Lung (tissue), 12 donors: Measurements from ENCODE around the gene ENPP1. TPM values are rescaled to one million over a fixed set of nuclear protein-coding genes. Genes with fewer than 3 reads are reported as not detected.
"Not testable (repeated sequence)": the region's sequence is repeated elsewhere in the genome, so short reads cannot be mapped to it uniquely, and the experiment has no call there.

Experiments
- ATAC-seq: fragments of 200-7000 bp; cut with Tn5 transposase; one replicate; pipeline ENCODE4 v1.9.1; 2020; ENCODE audit warnings: moderate number of reproducible peaks; ENCODE audit not compliant: insufficient read depth, low FRiP score
- DNase-seq, 3 donors: peaks; one replicate each; pipeline ENCODE4 v3.0.0-alpha.2; 2013 to 2017
- H3K27ac ChIP-seq, 2 donors: one replicate each; pipeline ENCODE4 v1.5.1; 2013; ENCODE audit warnings: mild to moderate bottlenecking in 2 of 2, moderate library complexity in 2 of 2, control low read depth in 1 of 2, inconsistent platforms in 1 of 2, low read depth in 1 of 2, low read length in 1 of 2
- H3K27me3 ChIP-seq, 3 donors: one replicate each; pipeline ENCODE4 v1.5.1; 2013; ENCODE audit warnings: low read length in 2 of 3; ENCODE audit not compliant: control insufficient read depth in 3 of 3, insufficient read depth in 3 of 3
- H3K36me3 ChIP-seq, 4 donors: one replicate each; pipeline ENCODE4 v1.5.1; 2013; ENCODE audit warnings: low read length in 4 of 4, mild to moderate bottlenecking in 1 of 4, moderate library complexity in 1 of 4; ENCODE audit not compliant: control insufficient read depth in 4 of 4, insufficient read depth in 4 of 4
- H3K4me1 ChIP-seq, 5 donors: one replicate each; pipeline ENCODE4 v1.5.1; 2013; ENCODE audit warnings: low read length in 5 of 5, mild to moderate bottlenecking in 2 of 5, moderate library complexity in 1 of 5; ENCODE audit not compliant: control insufficient read depth in 5 of 5, insufficient read depth in 5 of 5
- H3K4me3 ChIP-seq: one replicate; pipeline ENCODE4 v1.5.1; 2013; ENCODE audit warnings: mild to moderate bottlenecking, control low read depth, moderate library complexity
- H3K9ac ChIP-seq, 2 donors: one replicate each; pipeline ENCODE4 v1.5.1; 2013; ENCODE audit warnings: low read length in 2 of 2, control low read depth in 1 of 2; ENCODE audit not compliant: insufficient read depth in 1 of 2
- H3K9me3 ChIP-seq, 4 donors: one replicate each; pipeline ENCODE4 v1.5.1; 2013; ENCODE audit warnings: low read length in 3 of 4, mild to moderate bottlenecking in 1 of 4, moderate library complexity in 1 of 4; ENCODE audit not compliant: control insufficient read depth in 4 of 4, insufficient read depth in 3 of 4
- WGBS, 2 donors: extraction: QIAGEN DNeasy Blood & Tissue Kit; methylation state at CpG; one replicate each; pipeline ENCODE4 v1.1.7; 2013; 5-methylcytosine and 5-hydroxymethylcytosine counted together
- polyA plus RNA-seq, 2 donors: library from polyadenylated mRNA; stranded (reverse); fragments of 200-250 nt; gene quantifications; one replicate each; pipeline ENCODE4 v1.2.1, GENCODE V29; 2013
- total RNA-seq, 2 donors: library from RNA; depleted of rRNA in 1 of 2; stranded (reverse); fragments of >200 nt in 1 of 2; gene quantifications; one replicate each; pipeline ENCODE4 v1.2.1, GENCODE V29; 2014 to 2021
- TF ChIP-seq, protein P1 (sequence below): IDR thresholded peaks from 2 replicates; pipeline ENCODE4 v1.5.1; 2012; ENCODE audit warnings: mild to moderate bottlenecking; ENCODE audit errors: control extremely low read depth, extremely low read depth
- donor health status: control.
- donor health status: control.
- donor health status: Bipolar disorder and iron deficiency.
- donor health status: healthy.
- donor health status: DM: yes; HTN: yes; CAD: no.

The ENPP1 gene
- total and polyA plus RNA-seq, 4 donors = 0.21 to 7.3 (median 0.82) TPM

DNA sequence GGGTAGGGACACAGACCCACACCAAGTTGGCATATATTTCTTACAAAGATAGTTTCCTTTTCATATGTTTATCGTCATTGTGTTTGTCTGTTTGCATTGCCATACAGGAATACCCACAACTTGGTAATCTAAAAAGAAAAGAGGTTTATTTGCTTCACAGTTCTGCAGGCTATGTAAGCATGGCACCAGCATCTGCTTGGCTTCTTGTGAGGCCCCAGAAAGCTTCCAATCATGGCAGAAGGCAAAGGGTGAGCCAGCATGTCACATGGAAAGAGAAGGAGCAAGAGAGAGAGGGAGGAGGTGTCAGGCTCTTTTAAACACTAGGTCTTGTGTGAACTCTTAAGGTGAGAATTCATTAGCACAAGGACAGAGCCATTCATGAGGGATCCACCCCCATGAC lies 90.9 kb downstream of the ENPP1 start:
- Histone ChIP-seq H3K9ac (no peak overlapping the region), H3K36me3 (no peaks in the 10 kb centered on the region), H3K9me3 (peaks cover 0 to 7% (median 1%) of the 10 kb centered on the region in 4 donors), H3K27ac (no peak overlapping the region), H3K27me3 (no peaks in the 10 kb centered on the region), H3K4me3 (no peak overlapping the region), H3K4me1 (no peaks in the 10 kb centered on the region)
- TF ChIP-seq, protein P1, sequence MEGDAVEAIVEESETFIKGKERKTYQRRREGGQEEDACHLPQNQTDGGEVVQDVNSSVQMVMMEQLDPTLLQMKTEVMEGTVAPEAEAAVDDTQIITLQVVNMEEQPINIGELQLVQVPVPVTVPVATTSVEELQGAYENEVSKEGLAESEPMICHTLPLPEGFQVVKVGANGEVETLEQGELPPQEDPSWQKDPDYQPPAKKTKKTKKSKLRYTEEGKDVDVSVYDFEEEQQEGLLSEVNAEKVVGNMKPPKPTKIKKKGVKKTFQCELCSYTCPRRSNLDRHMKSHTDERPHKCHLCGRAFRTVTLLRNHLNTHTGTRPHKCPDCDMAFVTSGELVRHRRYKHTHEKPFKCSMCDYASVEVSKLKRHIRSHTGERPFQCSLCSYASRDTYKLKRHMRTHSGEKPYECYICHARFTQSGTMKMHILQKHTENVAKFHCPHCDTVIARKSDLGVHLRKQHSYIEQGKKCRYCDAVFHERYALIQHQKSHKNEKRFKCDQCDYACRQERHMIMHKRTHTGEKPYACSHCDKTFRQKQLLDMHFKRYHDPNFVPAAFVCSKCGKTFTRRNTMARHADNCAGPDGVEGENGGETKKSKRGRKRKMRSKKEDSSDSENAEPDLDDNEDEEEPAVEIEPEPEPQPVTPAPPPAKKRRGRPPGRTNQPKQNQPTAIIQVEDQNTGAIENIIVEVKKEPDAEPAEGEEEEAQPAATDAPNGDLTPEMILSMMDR = no peak
- no peak for DNase-seq
- ATAC-seq = no peak
- 84 to 100% methylated on average over 1 of the region's 1 CpG for WGBS, 2 donors

DNA sequence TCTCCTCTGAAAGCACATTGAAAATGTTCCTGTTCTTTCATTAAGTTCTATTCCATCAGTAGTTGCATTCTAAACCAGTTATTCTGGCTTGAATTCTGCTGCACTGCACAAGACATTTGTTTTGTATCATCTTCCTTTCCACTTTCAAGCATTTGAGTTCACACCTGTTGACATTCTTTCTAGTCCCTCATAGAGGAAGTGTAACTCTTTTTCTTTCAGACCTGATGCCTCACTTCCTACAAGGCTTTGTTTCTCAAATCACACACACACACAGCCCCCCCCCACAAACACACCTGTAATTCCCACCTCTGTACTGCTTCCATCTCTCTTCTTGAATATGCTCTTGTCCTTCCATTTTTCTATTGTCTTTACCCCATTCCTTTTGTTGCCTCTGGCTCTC lies 92.4 kb downstream of the ENPP1 start:
- Histone ChIP-seq H3K9ac (no peak overlapping the region), H3K4me1 (no peaks in the 10 kb centered on the region), H3K27ac (no peak overlapping the region), H3K36me3 (no peaks in the 10 kb centered on the region), H3K9me3 (peaks cover 0 to 7% (median 1%) of the 10 kb centered on the region in 4 donors), H3K4me3 (no peak overlapping the region), H3K27me3 (no peaks in the 10 kb centered on the region)
- no peak for DNase-seq
- TF ChIP-seq, protein P1 = no peak
- no peak for ATAC-seq

DNA sequence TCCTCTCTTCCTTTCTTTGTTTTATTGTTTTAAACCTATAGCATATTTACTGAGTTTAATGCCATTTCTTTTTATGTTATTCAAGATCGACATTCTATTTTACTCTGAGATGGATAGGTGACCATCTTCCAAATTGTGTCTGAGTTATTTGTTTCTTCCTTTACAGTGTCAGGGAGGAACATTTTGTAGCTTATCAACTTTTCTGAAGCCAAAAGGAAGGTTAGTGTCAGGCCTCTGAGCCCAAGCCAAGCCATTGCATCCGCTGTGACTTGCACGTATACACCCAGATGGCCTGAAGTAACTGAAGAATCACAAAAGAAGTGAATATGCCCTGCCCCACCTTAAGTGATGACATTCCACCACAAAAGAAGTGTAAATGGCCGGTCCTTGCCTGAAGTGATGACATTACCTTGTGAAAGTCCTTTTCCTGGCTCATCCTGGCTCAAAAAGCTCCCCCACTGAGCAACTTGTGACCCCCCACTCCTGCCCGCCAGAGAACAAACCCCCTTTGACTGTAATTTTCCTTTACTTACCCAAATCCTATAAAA lies 93.6 kb downstream of the ENPP1 start:
- H3K4me3 ChIP-seq, H3K9me3 ChIP-seq, H3K27me3 ChIP-seq, H3K4me1 ChIP-seq, H3K9ac ChIP-seq, H3K27ac ChIP-seq, ATAC-seq, H3K36me3 ChIP-seq, DNase-seq: not testable (repeated sequence)
- 88 to 97% methylated on average over 5 of the region's 5 CpGs for WGBS, 2 donors

DNA sequence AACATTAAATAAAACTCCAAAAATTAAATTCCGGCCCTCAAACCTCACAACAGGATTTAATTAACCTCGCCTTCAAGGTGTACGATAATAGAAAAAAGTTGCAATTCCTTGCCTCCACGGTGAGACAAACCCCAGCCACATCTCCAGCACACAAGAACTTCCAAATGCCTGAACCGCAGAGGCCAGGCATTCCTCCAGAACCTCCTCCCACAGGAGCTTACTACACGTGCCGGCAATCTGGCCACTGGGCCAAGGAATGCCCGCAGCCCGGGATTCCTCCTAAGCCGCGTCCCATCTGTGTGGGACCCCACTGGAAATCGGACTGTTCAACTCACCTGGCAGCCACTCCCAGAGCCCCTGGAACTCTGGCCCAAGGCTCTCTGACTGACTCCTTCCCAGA lies 95.9 kb downstream of the ENPP1 start:
- not testable (repeated sequence) for H3K27me3 ChIP-seq, H3K9me3 ChIP-seq, H3K9ac ChIP-seq, DNase-seq, H3K4me3 ChIP-seq, H3K36me3 ChIP-seq, H3K4me1 ChIP-seq, H3K27ac ChIP-seq, ATAC-seq
- WGBS, 2 donors = 92 to 93% methylated on average over 11 to 12 of the region's 12 CpGs

DNA sequence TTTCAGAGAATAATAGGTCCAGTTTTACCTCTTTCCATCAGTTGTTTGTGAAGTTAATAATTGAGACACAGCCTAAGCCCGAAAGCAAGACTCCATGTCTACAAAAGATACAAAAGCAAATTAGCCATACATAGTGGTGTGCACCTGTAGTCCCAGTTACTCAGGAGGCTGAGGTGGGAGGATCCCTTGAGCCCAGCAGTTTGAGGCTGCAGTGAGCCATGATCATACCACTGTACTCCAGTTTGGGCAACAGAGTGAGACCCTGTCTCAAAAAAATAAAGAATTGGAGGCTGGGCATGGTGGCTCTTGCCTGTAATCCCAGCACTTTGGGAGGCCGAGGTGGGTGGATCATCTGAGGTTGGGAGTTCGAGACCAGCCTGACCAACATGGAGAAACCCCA lies 101.0 kb downstream of the ENPP1 start:
- H3K27ac ChIP-seq, ATAC-seq, H3K9me3 ChIP-seq, H3K27me3 ChIP-seq, H3K4me1 ChIP-seq, DNase-seq, H3K9ac ChIP-seq, H3K36me3 ChIP-seq, H3K4me3 ChIP-seq: not testable (repeated sequence)
- WGBS, 2 donors = 88 to 94% methylated on average over 3 of the region's 3 CpGs
